Nephron (organoid): ENCODE results near the gene ENTREP1.
"Not testable (repeated sequence)": the region's sequence is repeated elsewhere in the genome, so short reads cannot be mapped to it uniquely, and the experiment has no call there.

Experiments
- H3K27ac Mint-ChIP-seq, 3 experiments: 2 replicates each; pipeline ENCODE4 v1.8.0; 2020; ENCODE audit warnings: mixed read lengths in 3 of 3, mild to moderate bottlenecking in 2 of 3, moderate library complexity in 1 of 3
- H3K27me3 Mint-ChIP-seq: 2 replicates; pipeline ENCODE4 v1.8.0; 2021; ENCODE audit warnings: low read depth, mild to moderate bottlenecking, moderate library complexity, mixed read lengths
- H3K36me3 Mint-ChIP-seq: 2 replicates; pipeline ENCODE4 v1.8.0; 2020; ENCODE audit warnings: low read depth, mixed read lengths
- H3K4me1 Mint-ChIP-seq: 2 replicates; pipeline ENCODE4 v1.8.0; 2020; ENCODE audit warnings: mixed read lengths
- H3K4me3 Mint-ChIP-seq, 3 experiments: 2 replicates each; pipeline ENCODE4 v1.8.0; 2020; ENCODE audit warnings: mild to moderate bottlenecking in 3 of 3, mixed read lengths in 3 of 3, moderate library complexity in 2 of 3
- H3K9me3 Mint-ChIP-seq: 2 replicates; pipeline ENCODE4 v1.8.0; 2020; ENCODE audit warnings: mixed read lengths
- CTCF ChIP-seq, 3 experiments: fragments of 200-600 bp; sonication (generic); IDR thresholded peaks; one replicate each; pipeline ENCODE4 v1.5.0; 2021; ENCODE audit warnings: antibody characterized with exemption in 3 of 3; ENCODE audit not compliant: unreplicated experiment in 3 of 3

ENTREP1 gene

GRCh38 chr9:69431203-69431602, 106.2 kb downstream of the ENTREP1 start:
- Mint-ChIP-seq H3K27ac (no peak overlapping the region), H3K4me1 (no peaks in the 10 kb centered on the region), H3K27me3 (no peaks in the 10 kb centered on the region), H3K36me3 (no peaks in the 10 kb centered on the region), H3K4me3 (no peak overlapping the region), H3K9me3 (no peaks in the 10 kb centered on the region)
- TF ChIP-seq CTCF (IDR thresholded peaks at IDR 0.05; ENCODE audit: unreplicated experiment in 3 of 3), result no peak

DNA sequence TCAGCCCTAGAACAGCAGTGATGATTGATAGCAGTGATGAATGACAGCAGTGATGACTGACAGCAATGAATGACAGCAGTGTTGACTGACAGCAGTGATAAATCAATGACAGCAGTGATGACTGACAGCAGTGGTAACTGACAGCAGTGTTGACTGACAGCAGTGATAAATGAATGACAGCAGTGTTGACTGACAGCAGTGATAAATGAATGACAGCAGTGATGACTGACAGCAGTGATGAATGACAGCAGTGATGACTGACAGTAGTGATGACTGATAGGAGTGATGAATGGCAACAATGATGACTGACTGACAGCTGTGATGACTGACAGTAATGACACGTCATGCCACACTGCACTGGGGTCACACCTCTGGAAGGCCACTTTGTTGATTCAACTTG, 106.8 kb downstream of the ENTREP1 start:
- Mint-ChIP-seq H3K4me3 (no peak overlapping the region), H3K27ac (no peak overlapping the region), H3K27me3 (no peaks in the 10 kb centered on the region), H3K4me1 (no peaks in the 10 kb centered on the region), H3K9me3 (no peaks in the 10 kb centered on the region), H3K36me3 (no peaks in the 10 kb centered on the region)
- TF ChIP-seq CTCF (IDR thresholded peaks at IDR 0.05; ENCODE audit: unreplicated experiment in 3 of 3), result no peak

GRCh38 chr9:69432623-69433022, 107.6 kb downstream of the ENTREP1 start:
- no peak overlapping the region for H3K27ac Mint-ChIP-seq
- H3K9me3 Mint-ChIP-seq, result no peaks in the 10 kb centered on the region
- no peaks in the 10 kb centered on the region for H3K4me1 Mint-ChIP-seq
- no peak for TF ChIP-seq CTCF (IDR thresholded peaks at IDR 0.05; ENCODE audit: unreplicated experiment in 3 of 3)
- H3K4me3 Mint-ChIP-seq, result no peak overlapping the region
- no peaks in the 10 kb centered on the region for H3K27me3 Mint-ChIP-seq
- H3K36me3 Mint-ChIP-seq, result no peaks in the 10 kb centered on the region

- TF ChIP-seq CTCF (IDR thresholded peaks at IDR 0.05; ENCODE audit: unreplicated experiment in 3 of 3), result no peak
- no peak overlapping the region for H3K4me3 Mint-ChIP-seq
- no peaks in the 10 kb centered on the region for H3K36me3 Mint-ChIP-seq
- no peaks in the 10 kb centered on the region for H3K9me3 Mint-ChIP-seq
- H3K4me1 Mint-ChIP-seq, result no peaks in the 10 kb centered on the region
- no peaks in the 10 kb centered on the region for H3K27me3 Mint-ChIP-seq
- no peak overlapping the region for H3K27ac Mint-ChIP-seq
Observed at GRCh38 chr9:69433392-69433791, 108.4 kb downstream of the ENTREP1 start.

DNA sequence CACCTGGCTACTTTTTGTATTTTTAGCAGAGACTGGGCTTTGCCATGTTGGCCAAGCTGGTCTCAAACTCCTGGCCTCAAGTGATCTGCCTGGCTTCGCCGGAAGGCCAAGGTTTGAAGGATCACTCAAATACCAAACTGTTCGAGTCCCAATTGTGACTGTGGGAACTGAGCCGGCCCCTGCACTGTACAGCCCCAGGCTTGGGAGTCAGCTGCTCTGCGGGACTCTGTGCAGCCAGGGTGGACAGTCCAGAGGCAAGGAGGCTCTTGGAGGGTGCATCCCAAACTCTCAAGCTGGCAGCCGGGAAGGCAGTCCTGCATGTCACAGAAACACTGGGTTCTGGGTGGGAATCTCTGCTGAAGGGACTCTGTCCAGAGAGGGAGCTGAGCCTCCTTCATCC, 109.0 kb downstream of the ENTREP1 start:
- Mint-ChIP-seq H3K4me3 (no peak overlapping the region), H3K27ac (no peak overlapping the region), H3K9me3 (no peaks in the 10 kb centered on the region), H3K36me3 (no peaks in the 10 kb centered on the region), H3K27me3 (no peaks in the 10 kb centered on the region), H3K4me1 (no peaks in the 10 kb centered on the region)
- TF ChIP-seq CTCF (IDR thresholded peaks at IDR 0.05; ENCODE audit: unreplicated experiment in 3 of 3), result no peak

DNA sequence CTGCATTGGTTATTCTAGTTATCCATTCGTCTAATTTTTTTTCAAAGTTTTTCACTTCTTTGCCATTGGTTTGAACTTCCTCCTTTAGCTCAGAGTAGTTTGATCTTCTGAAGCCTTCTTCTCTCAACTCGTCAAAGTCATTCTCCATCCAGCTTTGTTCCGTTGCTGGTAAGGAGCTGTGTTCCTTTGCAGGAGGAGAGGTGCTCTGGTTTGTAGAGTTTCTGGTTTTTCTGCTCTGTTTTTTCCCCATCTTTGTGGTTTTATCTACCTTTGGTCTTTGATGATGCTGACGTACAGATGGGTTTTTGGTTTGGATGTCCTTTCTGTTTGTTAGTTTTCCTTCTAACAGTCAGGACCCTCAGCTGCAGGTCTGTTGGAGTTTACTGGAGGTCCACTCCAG, 114.6 kb downstream of the ENTREP1 start:
- not testable (repeated sequence) for H3K27me3 Mint-ChIP-seq, H3K27ac Mint-ChIP-seq, H3K4me3 Mint-ChIP-seq, H3K9me3 Mint-ChIP-seq
- Mint-ChIP-seq H3K4me1 (peaks cover 15% of the 10 kb centered on the region), H3K36me3 (peaks cover 16% of the 10 kb centered on the region)

DNA sequence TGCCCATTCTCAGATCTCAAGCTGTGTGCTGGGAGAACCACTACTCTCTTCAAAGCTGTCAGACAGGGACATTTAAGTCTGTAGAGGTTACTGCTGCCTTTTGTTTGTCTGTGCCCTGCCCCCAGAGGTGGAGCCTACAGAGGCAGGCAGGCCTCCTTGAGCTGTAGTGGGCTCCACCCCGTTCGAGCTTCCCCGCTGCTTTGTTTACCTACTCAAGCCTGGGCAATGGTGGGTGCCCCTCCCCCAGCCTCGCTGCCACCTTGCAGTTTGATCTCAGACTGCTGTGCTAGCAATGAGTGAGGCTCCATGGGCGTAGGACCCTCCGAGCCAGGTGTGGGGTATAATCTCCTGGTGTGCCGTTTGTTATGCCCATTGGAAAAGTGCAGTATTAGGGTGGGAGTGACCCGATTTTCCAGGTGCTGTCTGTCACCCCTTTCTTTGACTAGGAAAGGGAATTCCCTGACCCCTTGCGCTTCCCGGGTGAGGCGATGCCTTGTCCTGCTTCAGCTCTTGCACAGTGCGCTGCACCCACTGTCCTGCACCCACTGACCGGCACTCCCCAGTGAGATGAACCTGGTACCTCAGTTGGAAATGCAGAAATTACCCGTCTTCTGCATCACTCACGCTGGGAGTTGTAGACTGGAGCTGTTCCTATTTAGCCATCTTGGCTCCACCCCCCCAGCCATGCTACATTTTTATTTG, 115.4 kb downstream of the ENTREP1 start:
- peaks cover 17% of the 10 kb centered on the region for H3K36me3 Mint-ChIP-seq
- H3K27ac Mint-ChIP-seq, H3K27me3 Mint-ChIP-seq, H3K4me3 Mint-ChIP-seq, H3K9me3 Mint-ChIP-seq: not testable (repeated sequence)
- peaks cover 15% of the 10 kb centered on the region for H3K4me1 Mint-ChIP-seq
